ENCODE data around the gene DKK3.

DNA sequence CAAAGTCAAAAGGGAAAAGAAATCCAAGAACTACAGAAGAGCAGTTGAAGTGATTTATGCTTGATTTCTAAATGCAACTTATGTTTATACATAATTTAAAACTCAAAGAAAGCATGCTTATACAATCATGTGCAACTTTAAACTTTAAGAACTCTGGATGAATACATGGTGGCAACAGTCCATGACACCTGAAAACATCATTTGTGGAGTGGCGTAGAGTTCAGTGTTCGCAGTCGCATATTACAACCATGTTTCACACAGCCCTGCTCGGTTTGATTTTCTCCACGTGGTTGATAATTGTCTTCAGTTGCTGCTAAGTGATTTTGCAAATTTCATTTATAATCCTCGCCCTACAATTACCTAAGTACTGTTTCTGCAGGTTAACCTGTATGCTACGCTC, 45.4 kb downstream of the DKK3 start:
- no peak for TF ChIP-seq CTCF (IDR thresholded peaks at IDR 0.05; ENCODE audit: insufficient read depth, low read length, poor library complexity, severe bottlenecking)
- TF ChIP-seq EZH2phosphoT487 (conservative IDR thresholded peaks at IDR 0.05; ENCODE audit: low read length) = no peak
